HepG2 (cell line): Measurements from ENCODE around the gene CORO1C. TPM values are rescaled to one million over a fixed set of nuclear protein-coding genes. Genes with fewer than 3 reads are reported as not detected.

Experiments
- ARID4A ChIP-seq: sonication (generic); formaldehyde crosslinking; IDR thresholded peaks from 2 replicates; pipeline ENCODE4 v1.5.0; 2020; ENCODE audit warnings: mild to moderate bottlenecking, missing genetic modification reagents, borderline replicate concordance
- CBFB ChIP-seq: sonication (generic); formaldehyde crosslinking; IDR thresholded peaks from 2 replicates; pipeline ENCODE4 v1.4.0; 2020; ENCODE audit warnings: missing genetic modification reagents
- CBX1 ChIP-seq: IDR thresholded peaks from one replicate; pipeline ENCODE4 v1.6.1; 2016; ENCODE audit warnings: antibody characterized with exemption, low read depth
- CREB1 ChIP-seq, 2 experiments: fragments of 450-650 bp in 1 of 2; IDR thresholded peaks; 2 replicates each; pipeline ENCODE4 v1.6.1; 2016 to 2017; ENCODE audit warnings: control low read depth in 1 of 2, mild to moderate bottlenecking in 1 of 2, missing compliant biosample characterization in 1 of 2, missing genetic modification characterization in 1 of 2
- EZH2 ChIP-seq: conservative IDR thresholded peaks from 2 replicates; pipeline ENCODE4 v1.6.1; 2012; ENCODE audit warnings: mild to moderate bottlenecking, low read depth, low read length, moderate library complexity
- MTF2 ChIP-seq: sonication (generic); formaldehyde crosslinking; IDR thresholded peaks from 2 replicates; pipeline ENCODE4 v1.5.0; 2020; ENCODE audit warnings: missing genetic modification reagents, borderline replicate concordance
- PHB2 ChIP-seq: fragments of 450-650 bp; IDR thresholded peaks from 2 replicates; pipeline ENCODE4 v1.6.1; 2018; ENCODE audit not compliant: partially characterized antibody
- RFXANK ChIP-seq: IDR thresholded peaks from 2 replicates; pipeline ENCODE4 v1.6.1; 2016
- SAP130 ChIP-seq: IDR thresholded peaks from 2 replicates; pipeline ENCODE4 v1.6.1; 2016; ENCODE audit warnings: low read depth
- SOX5 ChIP-seq: IDR thresholded peaks from 2 replicates; pipeline ENCODE4 v1.6.1; 2016; ENCODE audit warnings: borderline replicate concordance
- SRSF4 ChIP-seq: fragments of 200-400 bp; formaldehyde crosslinking; IDR thresholded peaks from one replicate; pipeline ENCODE4 v1.6.1; 2018; ENCODE audit warnings: mild to moderate bottlenecking, low read depth, low read length, moderate library complexity; ENCODE audit not compliant: poor library complexity, severe bottlenecking
- TEF ChIP-seq: sonication (generic); formaldehyde crosslinking; IDR thresholded peaks from 2 replicates; pipeline ENCODE4 v1.5.0; 2020; ENCODE audit warnings: missing genetic modification reagents
- U2AF1 ChIP-seq: fragments of 200-400 bp; formaldehyde crosslinking; optimal IDR thresholded peaks from 2 replicates; pipeline ENCODE3; 2017; ENCODE audit warnings: mild to moderate bottlenecking, low read depth, low read length
- ZNF10 ChIP-seq: sonication (generic); formaldehyde crosslinking; IDR thresholded peaks from 2 replicates; pipeline ENCODE4 v1.4.0; 2020; ENCODE audit warnings: mild to moderate bottlenecking, low read depth, missing genetic modification reagents, borderline replicate concordance
- ZNF253 ChIP-seq: sonication (generic); formaldehyde crosslinking; IDR thresholded peaks from 2 replicates; pipeline ENCODE4 v1.8.0; 2022; ENCODE audit warnings: mild to moderate bottlenecking, missing genetic modification reagents, borderline replicate concordance
- ZNF331 ChIP-seq: sonication (generic); formaldehyde crosslinking; IDR thresholded peaks from 2 replicates; pipeline ENCODE4 v1.4.0; 2020; ENCODE audit warnings: missing genetic modification reagents
- ZNF550 ChIP-seq: sonication (generic); formaldehyde crosslinking; IDR thresholded peaks from 2 replicates; pipeline ENCODE4 v1.4.0; 2020; ENCODE audit warnings: mild to moderate bottlenecking, missing genetic modification reagents, borderline replicate concordance
- ZNF703 ChIP-seq: sonication (generic); formaldehyde crosslinking; IDR thresholded peaks from 2 replicates; pipeline ENCODE4 v1.5.1; 2020; ENCODE audit warnings: missing genetic modification reagents, mild to moderate bottlenecking, moderate library complexity, borderline replicate concordance
- polyA plus RNA-seq, 8 experiments: library from polyadenylated mRNA; depleted of rRNA in 3 of 8; stranded (reverse) in 7 of 8; unstranded in 1 of 8; fragments of >200 nt; fragmentation: Illumina TruSeq in 4 of 8; extraction: Trizol in 4 of 8; gene quantifications; 2 replicates each; pipeline versions ENCODE4 v1.2.1 to v1.2.3, GENCODE V29; 2011 to 2016; ENCODE audit warnings: low read depth in 4 of 8, missing spikeins in 1 of 8, mixed read lengths in 1 of 8; ENCODE audit not compliant: insufficient read depth in 1 of 8
- total RNA-seq, 5 experiments: library from RNA; depleted of rRNA; stranded (reverse); fragments of >200 nt; fragmentation: Illumina TruSeq; extraction: Trizol; gene quantifications; 2 replicates each; pipeline ENCODE4 v1.2.3, GENCODE V29; 2016; ENCODE audit warnings: low read depth in 1 of 5
- TF ChIP-seq, protein P1 (sequence below): sonication (generic); formaldehyde crosslinking; conservative IDR thresholded peaks from 2 replicates; pipeline ENCODE4 v1.8.0; 2022; ENCODE audit warnings: low read depth, missing genetic modification reagents
- TF ChIP-seq, protein P2 (sequence below): sonication (generic); formaldehyde crosslinking; IDR thresholded peaks from 2 replicates; pipeline ENCODE4 v1.4.0; 2020; ENCODE audit warnings: missing genetic modification reagents
- TF ChIP-seq, protein P3 (sequence below): sonication (generic); formaldehyde crosslinking; IDR thresholded peaks from 2 replicates; pipeline ENCODE4 v1.8.0; 2022; ENCODE audit warnings: mild to moderate bottlenecking, missing genetic modification reagents, moderate library complexity

The CORO1C gene
- total and polyA plus RNA-seq, 2 of the 13 experiments (the other 11 are each of a cell fraction or from before 2014, with no cell fraction given): 73.7 to 131 TPM

GRCh38 chr12:108731105-108731865, at the start of gene CORO1C (continued):
- no peak for TF ChIP-seq TEF
- TF ChIP-seq U2AF1: no peak
- TF ChIP-seq, protein P1, sequence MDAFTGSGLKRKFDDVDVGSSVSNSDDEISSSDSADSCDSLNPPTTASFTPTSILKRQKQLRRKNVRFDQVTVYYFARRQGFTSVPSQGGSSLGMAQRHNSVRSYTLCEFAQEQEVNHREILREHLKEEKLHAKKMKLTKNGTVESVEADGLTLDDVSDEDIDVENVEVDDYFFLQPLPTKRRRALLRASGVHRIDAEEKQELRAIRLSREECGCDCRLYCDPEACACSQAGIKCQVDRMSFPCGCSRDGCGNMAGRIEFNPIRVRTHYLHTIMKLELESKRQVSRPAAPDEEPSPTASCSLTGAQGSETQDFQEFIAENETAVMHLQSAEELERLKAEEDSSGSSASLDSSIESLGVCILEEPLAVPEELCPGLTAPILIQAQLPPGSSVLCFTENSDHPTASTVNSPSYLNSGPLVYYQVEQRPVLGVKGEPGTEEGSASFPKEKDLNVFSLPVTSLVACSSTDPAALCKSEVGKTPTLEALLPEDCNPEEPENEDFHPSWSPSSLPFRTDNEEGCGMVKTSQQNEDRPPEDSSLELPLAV (CRISPR knock-in tag): no peak
- 0 out of 2 replicates have a peak, but pooled peaks have one; percentile 43 for TF ChIP-seq SOX5 (CRISPR knock-in tag)
- no peak for TF ChIP-seq ZNF10 (CRISPR knock-in tag)
- no peak for TF ChIP-seq ZNF703 (CRISPR knock-in tag)
- TF ChIP-seq ARID4A (CRISPR knock-in tag): peak; percentile 75
- TF ChIP-seq, protein P2, sequence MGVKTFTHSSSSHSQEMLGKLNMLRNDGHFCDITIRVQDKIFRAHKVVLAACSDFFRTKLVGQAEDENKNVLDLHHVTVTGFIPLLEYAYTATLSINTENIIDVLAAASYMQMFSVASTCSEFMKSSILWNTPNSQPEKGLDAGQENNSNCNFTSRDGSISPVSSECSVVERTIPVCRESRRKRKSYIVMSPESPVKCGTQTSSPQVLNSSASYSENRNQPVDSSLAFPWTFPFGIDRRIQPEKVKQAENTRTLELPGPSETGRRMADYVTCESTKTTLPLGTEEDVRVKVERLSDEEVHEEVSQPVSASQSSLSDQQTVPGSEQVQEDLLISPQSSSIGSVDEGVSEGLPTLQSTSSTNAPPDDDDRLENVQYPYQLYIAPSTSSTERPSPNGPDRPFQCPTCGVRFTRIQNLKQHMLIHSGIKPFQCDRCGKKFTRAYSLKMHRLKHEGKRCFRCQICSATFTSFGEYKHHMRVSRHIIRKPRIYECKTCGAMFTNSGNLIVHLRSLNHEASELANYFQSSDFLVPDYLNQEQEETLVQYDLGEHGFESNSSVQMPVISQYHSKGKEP: no peak
- TF ChIP-seq CBFB (CRISPR knock-in tag): peak; percentile 78; the same call in 1 of the 2 replicates
- TF ChIP-seq PHB2: no peak
- no peak for TF ChIP-seq ZNF550 (CRISPR knock-in tag)
- TF ChIP-seq CREB1 (IDR thresholded peaks at IDR 0.05): peak; percentile 38; the same call in 1 of the 2 replicates
- TF ChIP-seq CREB1 (CRISPR knock-in tag; IDR thresholded peaks at IDR 0.05): no peak
- peak; percentile 99 for TF ChIP-seq CBX1
- no peak for TF ChIP-seq RFXANK (CRISPR knock-in tag)
- TF ChIP-seq, protein P3, sequence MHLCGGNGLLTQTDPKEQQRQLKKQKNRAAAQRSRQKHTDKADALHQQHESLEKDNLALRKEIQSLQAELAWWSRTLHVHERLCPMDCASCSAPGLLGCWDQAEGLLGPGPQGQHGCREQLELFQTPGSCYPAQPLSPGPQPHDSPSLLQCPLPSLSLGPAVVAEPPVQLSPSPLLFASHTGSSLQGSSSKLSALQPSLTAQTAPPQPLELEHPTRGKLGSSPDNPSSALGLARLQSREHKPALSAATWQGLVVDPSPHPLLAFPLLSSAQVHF (CRISPR knock-in tag): 0 out of 2 replicates have a peak, but pooled peaks have one; percentile 39
- TF ChIP-seq MTF2 (CRISPR knock-in tag): no peak
- no peak for TF ChIP-seq SRSF4
- TF ChIP-seq ZNF253 (CRISPR knock-in tag): no peak
- peak; percentile 88 for TF ChIP-seq SAP130 (CRISPR knock-in tag)
- TF ChIP-seq EZH2: no peak
- TF ChIP-seq ZNF331 (CRISPR knock-in tag): no peak
